ENCODE data around the gene SHLD1. TPM values are rescaled to one million over a fixed set of nuclear protein-coding genes. Genes with fewer than 3 reads are reported as not detected.
"Not testable (repeated sequence)": the region's sequence is repeated elsewhere in the genome, so short reads cannot be mapped to it uniquely, and the experiment has no call there.

The SHLD1 gene
- total RNA-seq, 1 donor from 2014 or later: 4.1 TPM

GRCh38 chr20:5742041-5742440 is 8.2 kb upstream of the SHLD1 start:
- Mint-ChIP-seq H3K27me3 (ENCODE audit: unreplicated experiment) (peaks cover 25% of the 10 kb centered on the region), H3K9me3 (ENCODE audit: unreplicated experiment) (no peaks in the 10 kb centered on the region), H3K4me1 (ENCODE audit: unreplicated experiment) (peaks cover 9% of the 10 kb centered on the region), H3K27ac (ENCODE audit: unreplicated experiment) (no peak overlapping the region), H3K4me3 (ENCODE audit: unreplicated experiment) (no peak overlapping the region), H3K36me3 (ENCODE audit: unreplicated experiment) (no peaks in the 10 kb centered on the region)
- no peak for DNase-seq (ENCODE audit: extremely low spot score, unreplicated experiment)
- no peak for TF ChIP-seq CTCF (IDR thresholded peaks at IDR 0.05)

GRCh38 chr20:5745416-5746030 is 4.7 kb upstream of the SHLD1 start:
- Mint-ChIP-seq H3K4me3 (ENCODE audit: unreplicated experiment) (no peak overlapping the region), H3K27ac (ENCODE audit: unreplicated experiment) (no peak overlapping the region), H3K27me3 (ENCODE audit: unreplicated experiment) (peaks cover 22% of the 10 kb centered on the region), H3K36me3 (ENCODE audit: unreplicated experiment) (peaks cover 2% of the 10 kb centered on the region), H3K4me1 (ENCODE audit: unreplicated experiment) (peaks cover 11% of the 10 kb centered on the region), H3K9me3 (ENCODE audit: unreplicated experiment) (peaks cover 3% of the 10 kb centered on the region)
- TF ChIP-seq CTCF (IDR thresholded peaks at IDR 0.05): no peak
- no peak for DNase-seq (ENCODE audit: extremely low spot score, unreplicated experiment)

- no peak overlapping the region for H3K27ac Mint-ChIP-seq (ENCODE audit: unreplicated experiment)
- TF ChIP-seq CTCF (IDR thresholded peaks at IDR 0.05): no peak
- DNase-seq (ENCODE audit: extremely low spot score, unreplicated experiment): no peak
- peaks cover 22% of the 10 kb centered on the region for H3K27me3 Mint-ChIP-seq (ENCODE audit: unreplicated experiment)
- H3K4me1 Mint-ChIP-seq (ENCODE audit: unreplicated experiment): peaks cover 13% of the 10 kb centered on the region
- no peak overlapping the region for H3K4me3 Mint-ChIP-seq (ENCODE audit: unreplicated experiment)
- H3K36me3 Mint-ChIP-seq (ENCODE audit: unreplicated experiment): peaks cover 2% of the 10 kb centered on the region
- peaks cover 3% of the 10 kb centered on the region for H3K9me3 Mint-ChIP-seq (ENCODE audit: unreplicated experiment)
These were observed 4.1 kb upstream of the SHLD1 start for GRCh38 chr20:5746064-5746463.

- Mint-ChIP-seq H3K9me3 (ENCODE audit: unreplicated experiment) (peaks cover 3% of the 10 kb centered on the region), H3K36me3 (ENCODE audit: unreplicated experiment) (peaks cover 2% of the 10 kb centered on the region), H3K4me1 (ENCODE audit: unreplicated experiment) (peaks cover 12% of the 10 kb centered on the region), H3K27ac (ENCODE audit: unreplicated experiment) (peak overlapping the region; percentile 10), H3K4me3 (ENCODE audit: unreplicated experiment) (no peak overlapping the region), H3K27me3 (ENCODE audit: unreplicated experiment) (peaks cover 21% of the 10 kb centered on the region)
- DNase-seq (ENCODE audit: extremely low spot score, unreplicated experiment): no peak
- TF ChIP-seq CTCF (IDR thresholded peaks at IDR 0.05): no peak
These were observed 2.0 kb upstream of the SHLD1 start for GRCh38 chr20:5748246-5748645.

- not testable (repeated sequence) for H3K4me3 Mint-ChIP-seq (ENCODE audit: unreplicated experiment); H3K36me3 Mint-ChIP-seq (ENCODE audit: unreplicated experiment); DNase-seq (ENCODE audit: extremely low spot score, unreplicated experiment); H3K27ac Mint-ChIP-seq (ENCODE audit: unreplicated experiment); H3K9me3 Mint-ChIP-seq (ENCODE audit: unreplicated experiment)
- Mint-ChIP-seq H3K4me1 (ENCODE audit: unreplicated experiment) (peaks cover 12% of the 10 kb centered on the region), H3K27me3 (ENCODE audit: unreplicated experiment) (peaks cover 16% of the 10 kb centered on the region)
These were observed 669 bp upstream of the SHLD1 start for GRCh38 chr20:5749512-5749951.
